HepG2 (cell line): ENCODE results near the gene ARFGAP1. TPM values are rescaled to one million over a fixed set of nuclear protein-coding genes. Genes with fewer than 3 reads are reported as not detected.

Experiments used
- ATAC-seq: fragments of 200-7000 bp; cut with Tn5 transposase; 3 replicates; pipeline ENCODE4 v1.9.1; 2020; ENCODE audit warnings: mild to moderate bottlenecking, moderate library complexity
- BruUV-seq: library from RNA; stranded (reverse); fragments of 400-500 nt; replicated peaks from 2 replicates; lab custom pipeline; 2021; lab: Mats Ljungman, UMichigan
- CTCF ChIA-PET: fragments of 300-600 bp; formaldehyde crosslinking; extraction: SDS; loops from one replicate; lab custom pipeline; 2021; ENCODE audit warnings: low total read pairs, inconsistent platforms, low intra/inter-chr PET ratio; lab: Yijun Ruan, JAX
- POLR2A ChIA-PET: fragments of 350-600 bp; sonication (Branson Sonifier 250); formaldehyde crosslinking; loops from one replicate; lab custom pipeline; 2020; ENCODE audit warnings: antibody characterized with exemption, inconsistent platforms; lab: Yijun Ruan, JAX
- DNase-seq: peaks from one replicate; pipeline ENCODE4 v3.0.0-alpha.2; 2015; ENCODE audit warnings: low spot score
- FAIRE-seq: peaks from 3 replicates; lab custom pipeline; 2011; peaks lifted over from hg19 to GRCh38; lab: Jason Lieb, UNC
- H2AFZ ChIP-seq: one replicate; pipeline ENCODE4 v1.6.1; 2011; ENCODE audit warnings: low read length, inconsistent platforms
- H3K27ac ChIP-seq: fragments of 300-600 bp; 3 replicates; pipeline ENCODE4 v1.8.0; 2011; ENCODE audit warnings: mixed run types, mild to moderate bottlenecking, mixed read lengths, low read length, inconsistent platforms; ENCODE audit not compliant: insufficient read depth; ENCODE audit errors: extremely low read length
- H3K27me3 ChIP-seq, 2 experiments: fragments of 200-600 bp in 1 of 2; 2 replicates in 1 of 2; 3 replicates in 1 of 2; pipeline versions ENCODE4 v1.6.0 to v1.8.0; 2011; ENCODE audit warnings: low read length in 2 of 2, mild to moderate bottlenecking in 2 of 2, moderate library complexity in 2 of 2, inconsistent platforms in 1 of 2; ENCODE audit not compliant: insufficient read depth in 2 of 2, control insufficient read depth in 1 of 2
- H3K36me3 ChIP-seq, 2 experiments: fragments of 200-600 bp in 1 of 2; replicated peaks in 1 of 2; 2 replicates in 1 of 2; 3 replicates in 1 of 2; pipeline versions ENCODE4 v1.5.1 to v1.8.0; 2011; ENCODE audit warnings: low read length in 2 of 2, inconsistent platforms in 1 of 2; ENCODE audit not compliant: insufficient read depth in 2 of 2, control insufficient read depth in 1 of 2
- H3K4me1 ChIP-seq: 2 replicates; pipeline ENCODE4 v1.5.1; 2012; ENCODE audit warnings: low read length, inconsistent platforms; ENCODE audit not compliant: insufficient read depth
- H3K4me2 ChIP-seq: 2 replicates; pipeline ENCODE4 v1.6.0; 2011; ENCODE audit warnings: low read depth, low read length, inconsistent platforms
- H3K4me3 ChIP-seq, 3 experiments: fragments of 200-600 bp in 1 of 3; sonication (generic), shearing (Covaris generic) in 1 of 3; replicated peaks in 1 of 3; 2 replicates each; pipeline ENCODE4 v1.5.1; 2011 to 2016; ENCODE audit warnings: low read length in 3 of 3, inconsistent platforms in 2 of 3, low read depth in 2 of 3, mild to moderate bottlenecking in 2 of 3, control low read depth in 1 of 3, mixed read lengths in 1 of 3; ENCODE audit not compliant: insufficient read depth in 1 of 3
- H3K79me2 ChIP-seq: one replicate; pipeline ENCODE4 v1.6.1; 2011; ENCODE audit warnings: low read length, inconsistent platforms; ENCODE audit not compliant: insufficient read depth
- H3K9ac ChIP-seq: 2 replicates; pipeline ENCODE4 v1.6.0; 2011; ENCODE audit warnings: mild to moderate bottlenecking, low read depth, low read length, inconsistent platforms; ENCODE audit not compliant: insufficient read depth
- H3K9me3 ChIP-seq: 2 replicates; pipeline ENCODE4 v1.5.1; 2012; ENCODE audit warnings: mild to moderate bottlenecking, low read length
- H4K20me1 ChIP-seq: 2 replicates; pipeline ENCODE4 v1.6.0; 2011; ENCODE audit warnings: inconsistent platforms, mild to moderate bottlenecking, low read length, moderate library complexity; ENCODE audit not compliant: insufficient read depth
- CREB1 ChIP-seq, 2 experiments: fragments of 450-650 bp in 1 of 2; IDR thresholded peaks; 2 replicates each; pipeline ENCODE4 v1.6.1; 2016 to 2017; ENCODE audit warnings: control low read depth in 1 of 2, mild to moderate bottlenecking in 1 of 2, missing compliant biosample characterization in 1 of 2, missing genetic modification characterization in 1 of 2
- HCFC1 ChIP-seq: fragments of 150-350 bp; IDR thresholded peaks from 2 replicates; pipeline ENCODE4 v1.6.1; 2014; ENCODE audit warnings: low read depth, low read length
- MXI1 ChIP-seq: IDR thresholded peaks from 3 replicates; pipeline ENCODE4 v1.6.1; 2012; ENCODE audit warnings: low read depth, low read length, inconsistent platforms, borderline replicate concordance
- PTBP1 ChIP-seq: fragments of 200-400 bp; formaldehyde crosslinking; IDR thresholded peaks from 2 replicates; pipeline ENCODE4 v1.6.1; 2018; ENCODE audit warnings: low read length, low read depth; ENCODE audit not compliant: poor library complexity, severe bottlenecking
- TCF7L2 ChIP-seq: IDR thresholded peaks from 2 replicates; pipeline ENCODE4 v1.6.1; 2011; ENCODE audit warnings: mild to moderate bottlenecking, low read depth, low read length, moderate library complexity
- ZNF30 ChIP-seq: sonication (generic); formaldehyde crosslinking; IDR thresholded peaks from 2 replicates; pipeline ENCODE4 v1.5.0; 2020; ENCODE audit warnings: mild to moderate bottlenecking, missing genetic modification reagents
- ZNF333 ChIP-seq: sonication (generic); formaldehyde crosslinking; IDR thresholded peaks from 2 replicates; pipeline ENCODE4 v1.4.0; 2020; ENCODE audit warnings: mild to moderate bottlenecking, missing genetic modification reagents, borderline replicate concordance
- ZNF891 ChIP-seq: sonication (generic); formaldehyde crosslinking; IDR thresholded peaks from 2 replicates; pipeline ENCODE4 v1.5.0; 2020; ENCODE audit warnings: mild to moderate bottlenecking, missing genetic modification reagents
- WGBS: methylation state at CpG from one replicate; pipeline ENCODE4 v1.1.6; 2017; ENCODE audit warnings: low lambda C conversion rate; 5-methylcytosine and 5-hydroxymethylcytosine counted together
- in situ Hi-C: cut with HindIII; loops from 2 replicates; pipeline ENCODE4 v1.10.0; 2017; ENCODE audit warnings: low pct_unique_long_range_greater_than_20kb; ENCODE audit not compliant: extremely low pct_ligation_motif_present
- intact Hi-C: fragments of 100-400 bp; cut with micrococcal nuclease; formaldehyde crosslinking; loops from one replicate; pipeline ENCODE4 v1.10.0; 2022; ENCODE audit not compliant: unreplicated experiment
- polyA plus RNA-seq, 8 experiments: library from polyadenylated mRNA; depleted of rRNA in 3 of 8; stranded (reverse) in 7 of 8; unstranded in 1 of 8; fragments of >200 nt; fragmentation: Illumina TruSeq in 4 of 8; extraction: Trizol in 4 of 8; gene quantifications; 2 replicates each; pipeline versions ENCODE4 v1.2.1 to v1.2.3, GENCODE V29; 2011 to 2016; ENCODE audit warnings: low read depth in 4 of 8, missing spikeins in 1 of 8, mixed read lengths in 1 of 8; ENCODE audit not compliant: insufficient read depth in 1 of 8
- total RNA-seq, 5 experiments: library from RNA; depleted of rRNA; stranded (reverse); fragments of >200 nt; fragmentation: Illumina TruSeq; extraction: Trizol; gene quantifications; 2 replicates each; pipeline ENCODE4 v1.2.3, GENCODE V29; 2016; ENCODE audit warnings: low read depth in 1 of 5
- TF ChIP-seq, protein P1 (sequence below): sonication (generic); formaldehyde crosslinking; IDR thresholded peaks from 2 replicates; pipeline ENCODE4 v1.5.1; 2020; ENCODE audit warnings: mild to moderate bottlenecking, missing genetic modification reagents, moderate library complexity
- TF ChIP-seq, protein P2 (sequence below): sonication (generic); formaldehyde crosslinking; IDR thresholded peaks from 2 replicates; pipeline ENCODE4 v1.4.0; 2020; ENCODE audit warnings: missing genetic modification reagents, borderline replicate concordance

The ARFGAP1 gene
- total and polyA plus RNA-seq, 2 of the 13 experiments (the other 11 are each of a cell fraction or from before 2014, with no cell fraction given), result 132 TPM

DNA sequence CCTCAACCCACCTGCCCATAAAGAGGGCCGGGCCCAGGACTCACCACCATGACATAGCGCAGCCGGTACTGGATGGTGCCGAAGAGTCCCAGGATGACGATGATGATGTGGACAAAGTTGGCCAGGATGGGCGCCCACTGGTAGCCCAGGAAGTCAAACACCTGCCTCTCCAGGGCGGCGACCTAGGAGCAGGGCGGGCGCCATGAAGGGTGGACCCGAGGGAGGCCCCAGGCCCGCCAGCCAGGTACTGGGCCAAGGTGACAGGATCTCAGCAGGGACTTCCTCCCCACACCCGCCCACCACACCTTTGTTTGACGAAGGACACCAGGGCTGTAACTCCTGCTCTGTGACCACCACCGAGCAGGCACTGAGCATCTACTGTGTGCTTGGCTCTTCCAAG, 22.7 kb upstream of the ARFGAP1 start:
- ChIA-PET POLR2A (no interaction called here), CTCF (no interaction called here)
- no peak overlapping the region for H3K27ac ChIP-seq
- intact Hi-C loops (loop anchor here (10.0 kb wide), 1 partner anchor 195 kb away; no protein-coding TSS in a partner anchor), in situ Hi-C loops (no loop called here)
- H3K9ac ChIP-seq, result no peak overlapping the region
- H3K9me3 ChIP-seq, result no peaks in the 10 kb centered on the region
- ATAC-seq, result no peak
- FAIRE-seq, result no peak
- no TSS peak for BruUV-seq
- no peaks in the 10 kb centered on the region; the same call in 1 of the 2 replicates for H4K20me1 ChIP-seq
- TF ChIP-seq ZNF891 (CRISPR knock-in tag) (0 out of 2 replicates have a peak, but pooled peaks have one; percentile 24), PTBP1 (no peak), ZNF30 (CRISPR knock-in tag) (no peak), CREB1 (IDR thresholded peaks at IDR 0.05) (peak; percentile 39; the same call in 1 of the 2 replicates), CREB1 (CRISPR knock-in tag; IDR thresholded peaks at IDR 0.05) (no peak), ZNF333 (CRISPR knock-in tag) (no peak), HCFC1 (no peak), MXI1 (no peak), TCF7L2 (no peak)
- TF ChIP-seq, protein P1, sequence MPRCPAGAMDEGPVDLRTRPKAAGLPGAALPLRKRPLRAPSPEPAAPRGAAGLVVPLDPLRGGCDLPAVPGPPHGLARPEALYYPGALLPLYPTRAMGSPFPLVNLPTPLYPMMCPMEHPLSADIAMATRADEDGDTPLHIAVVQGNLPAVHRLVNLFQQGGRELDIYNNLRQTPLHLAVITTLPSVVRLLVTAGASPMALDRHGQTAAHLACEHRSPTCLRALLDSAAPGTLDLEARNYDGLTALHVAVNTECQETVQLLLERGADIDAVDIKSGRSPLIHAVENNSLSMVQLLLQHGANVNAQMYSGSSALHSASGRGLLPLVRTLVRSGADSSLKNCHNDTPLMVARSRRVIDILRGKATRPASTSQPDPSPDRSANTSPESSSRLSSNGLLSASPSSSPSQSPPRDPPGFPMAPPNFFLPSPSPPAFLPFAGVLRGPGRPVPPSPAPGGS, result no peak
- TF ChIP-seq, protein P2, sequence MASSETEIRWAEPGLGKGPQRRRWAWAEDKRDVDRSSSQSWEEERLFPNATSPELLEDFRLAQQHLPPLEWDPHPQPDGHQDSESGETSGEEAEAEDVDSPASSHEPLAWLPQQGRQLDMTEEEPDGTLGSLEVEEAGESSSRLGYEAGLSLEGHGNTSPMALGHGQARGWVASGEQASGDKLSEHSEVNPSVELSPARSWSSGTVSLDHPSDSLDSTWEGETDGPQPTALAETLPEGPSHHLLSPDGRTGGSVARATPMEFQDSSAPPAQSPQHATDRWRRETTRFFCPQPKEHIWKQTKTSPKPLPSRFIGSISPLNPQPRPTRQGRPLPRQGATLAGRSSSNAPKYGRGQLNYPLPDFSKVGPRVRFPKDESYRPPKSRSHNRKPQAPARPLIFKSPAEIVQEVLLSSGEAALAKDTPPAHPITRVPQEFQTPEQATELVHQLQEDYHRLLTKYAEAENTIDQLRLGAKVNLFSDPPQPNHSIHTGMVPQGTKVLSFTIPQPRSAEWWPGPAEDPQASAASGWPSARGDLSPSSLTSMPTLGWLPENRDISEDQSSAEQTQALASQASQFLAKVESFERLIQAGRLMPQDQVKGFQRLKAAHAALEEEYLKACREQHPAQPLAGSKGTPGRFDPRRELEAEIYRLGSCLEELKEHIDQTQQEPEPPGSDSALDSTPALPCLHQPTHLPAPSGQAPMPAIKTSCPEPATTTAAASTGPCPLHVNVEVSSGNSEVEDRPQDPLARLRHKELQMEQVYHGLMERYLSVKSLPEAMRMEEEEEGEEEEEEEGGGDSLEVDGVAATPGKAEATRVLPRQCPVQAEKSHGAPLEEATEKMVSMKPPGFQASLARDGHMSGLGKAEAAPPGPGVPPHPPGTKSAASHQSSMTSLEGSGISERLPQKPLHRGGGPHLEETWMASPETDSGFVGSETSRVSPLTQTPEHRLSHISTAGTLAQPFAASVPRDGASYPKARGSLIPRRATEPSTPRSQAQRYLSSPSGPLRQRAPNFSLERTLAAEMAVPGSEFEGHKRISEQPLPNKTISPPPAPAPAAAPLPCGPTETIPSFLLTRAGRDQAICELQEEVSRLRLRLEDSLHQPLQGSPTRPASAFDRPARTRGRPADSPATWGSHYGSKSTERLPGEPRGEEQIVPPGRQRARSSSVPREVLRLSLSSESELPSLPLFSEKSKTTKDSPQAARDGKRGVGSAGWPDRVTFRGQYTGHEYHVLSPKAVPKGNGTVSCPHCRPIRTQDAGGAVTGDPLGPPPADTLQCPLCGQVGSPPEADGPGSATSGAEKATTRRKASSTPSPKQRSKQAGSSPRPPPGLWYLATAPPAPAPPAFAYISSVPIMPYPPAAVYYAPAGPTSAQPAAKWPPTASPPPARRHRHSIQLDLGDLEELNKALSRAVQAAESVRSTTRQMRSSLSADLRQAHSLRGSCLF (CRISPR knock-in tag), result no peak
- 69% methylated on average over 12 of the region's 15 CpGs for WGBS
- H3K79me2 ChIP-seq, result no peaks in the 10 kb centered on the region
- peaks cover 25 to 80% of the 10 kb centered on the region in 2 experiments for H3K27me3 ChIP-seq
- no peaks in the 10 kb centered on the region for H3K36me3 ChIP-seq
- DNase-seq, result no peak
- peaks cover 2% of the 10 kb centered on the region for H3K4me1 ChIP-seq
- no peak overlapping the region for H3K4me3 ChIP-seq
- no peak overlapping the region for H2AFZ ChIP-seq
- H3K4me2 ChIP-seq, result no peak overlapping the region
